ENCODE data around the gene CST3. TPM values are rescaled to one million over a fixed set of nuclear protein-coding genes. Genes with fewer than 3 reads are reported as not detected.
"Not testable (repeated sequence)": the region's sequence is repeated elsewhere in the genome, so short reads cannot be mapped to it uniquely, and the experiment has no call there.

CST3 gene
- not detected for total RNA-seq

DNA sequence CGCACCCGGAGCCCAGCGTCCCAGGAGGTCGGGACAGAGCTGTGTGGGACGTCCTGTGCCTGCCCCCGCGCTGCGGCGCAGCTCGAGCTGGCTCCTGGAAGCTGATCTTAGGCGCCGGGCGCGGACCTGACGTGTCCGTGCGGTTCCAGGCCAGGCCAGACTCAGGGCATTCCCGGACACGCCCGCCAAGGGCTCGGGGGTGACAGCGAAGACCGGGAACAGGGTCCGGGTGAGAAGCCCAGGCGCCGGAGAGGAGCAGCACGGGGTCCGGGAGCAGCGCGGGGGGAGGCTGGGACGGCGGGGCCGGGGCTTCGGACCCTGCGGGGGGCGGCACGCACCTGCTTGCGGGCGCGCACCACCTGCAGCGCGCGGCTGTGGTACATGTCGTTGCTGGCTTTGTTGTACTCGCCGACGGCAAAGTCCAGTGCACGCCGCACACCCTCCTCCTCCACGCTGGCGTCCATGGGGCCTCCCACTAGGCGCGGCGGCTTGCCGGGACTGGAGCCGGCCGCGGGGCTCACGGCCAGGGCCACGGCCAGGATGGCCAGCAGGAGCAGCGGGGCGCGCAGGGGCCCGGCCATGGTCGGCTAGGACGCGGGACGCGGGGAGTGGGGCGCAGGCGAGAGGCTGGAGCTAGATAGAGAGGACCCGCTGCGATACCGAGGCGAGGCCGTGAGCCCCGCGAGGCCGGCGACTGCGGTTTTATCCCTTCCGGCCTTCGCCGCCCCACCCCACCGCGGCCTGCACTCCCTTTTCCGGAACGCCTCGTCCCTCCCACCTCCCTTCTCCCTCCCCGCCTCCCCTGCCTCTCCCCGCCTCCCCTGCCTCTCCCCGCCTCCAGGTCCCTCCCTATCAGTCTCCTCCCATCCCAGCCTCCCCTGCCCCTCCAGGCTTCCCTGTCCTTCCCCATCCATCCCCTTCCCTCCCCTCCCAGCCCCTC is at the start of gene CST3:
Gene CST3 (minus strand): TSS at position 674 of the 940 bp plus-strand sequence. CDS start 93 bp downstream, at position 581.
- no peak for DNase-seq

DNA sequence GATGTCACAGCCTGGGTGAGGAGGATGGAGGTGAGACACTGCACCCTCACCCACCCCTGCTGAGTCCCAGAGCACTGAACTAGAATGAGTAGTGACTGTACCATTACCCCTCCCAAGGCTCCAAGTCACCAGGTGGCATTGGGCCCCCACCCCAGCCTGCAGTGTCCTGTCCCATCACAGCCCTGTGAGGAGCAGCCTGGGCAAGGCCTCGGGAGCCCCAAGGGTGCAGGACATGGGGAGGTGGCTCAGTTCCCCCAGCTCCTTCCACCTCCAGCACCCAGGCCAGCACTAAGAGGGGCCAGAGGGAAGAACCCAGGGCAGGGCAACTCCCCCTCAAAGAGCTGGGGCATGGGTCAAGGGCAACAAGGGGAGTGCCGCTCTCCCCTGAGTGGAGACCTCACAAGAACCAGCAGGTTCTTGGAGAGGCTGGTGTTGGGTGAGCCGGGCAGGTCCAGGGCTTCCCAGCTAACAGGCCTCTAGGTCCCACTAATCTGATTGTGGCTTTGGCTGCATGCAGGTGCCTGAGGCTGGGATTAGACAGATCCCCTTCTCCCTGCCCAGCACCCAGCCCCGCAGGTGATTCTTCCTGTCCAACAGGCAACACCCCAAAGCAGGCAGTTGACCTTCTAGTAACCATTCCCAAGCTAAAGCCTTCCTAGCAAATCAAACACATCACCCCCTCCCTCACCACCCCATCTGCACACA is 48.4 kb upstream of the CST3 start:
- no peak for DNase-seq

- DNase-seq: not testable (repeated sequence)
These were observed 47.8 kb upstream of the CST3 start for GRCh38 chr20:23685529-23685896.

DNA sequence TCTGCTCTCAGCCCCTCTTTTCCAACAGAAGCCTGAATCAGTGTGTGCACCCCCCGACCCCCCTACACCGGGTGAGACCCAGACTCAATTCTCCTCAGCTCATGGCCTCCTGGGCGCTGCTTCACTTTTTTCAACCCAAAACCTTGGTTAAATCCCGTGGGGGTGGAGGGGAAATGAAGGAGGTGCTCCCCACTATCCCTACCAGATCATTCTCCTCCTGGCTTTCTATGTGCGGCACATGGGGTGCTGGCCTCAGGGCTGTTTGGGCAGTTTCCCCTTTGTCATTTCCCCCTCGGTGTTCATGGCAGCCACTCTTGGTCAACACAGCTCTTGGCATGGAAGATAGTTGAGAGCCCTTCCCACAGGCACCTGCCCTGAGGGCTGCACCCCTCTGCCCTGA is 46.5 kb upstream of the CST3 start:
- no peak for DNase-seq

DNA sequence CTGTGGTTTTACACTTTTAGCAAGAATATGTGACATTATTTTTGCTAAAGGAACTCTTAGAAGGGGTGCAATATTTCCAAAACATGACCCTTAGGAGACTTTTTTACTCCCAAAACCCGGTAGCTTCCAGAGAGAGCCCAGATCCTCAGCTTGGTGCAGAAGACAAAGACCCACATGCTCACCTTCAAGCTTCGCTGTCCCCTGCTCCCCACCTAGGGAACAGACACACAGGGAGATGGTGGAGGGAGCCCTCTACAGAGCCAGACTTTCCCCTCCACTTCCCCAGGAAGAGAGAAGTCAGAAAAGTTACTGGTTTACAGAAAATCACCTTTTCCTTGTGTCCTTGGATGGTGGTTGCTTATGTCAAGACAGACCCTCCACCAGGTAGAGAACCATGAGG is 46.1 kb upstream of the CST3 start:
- DNase-seq: no peak

GRCh38 chr20:23683281-23683680 is 45.5 kb upstream of the CST3 start:
- DNase-seq: no peak

DNA sequence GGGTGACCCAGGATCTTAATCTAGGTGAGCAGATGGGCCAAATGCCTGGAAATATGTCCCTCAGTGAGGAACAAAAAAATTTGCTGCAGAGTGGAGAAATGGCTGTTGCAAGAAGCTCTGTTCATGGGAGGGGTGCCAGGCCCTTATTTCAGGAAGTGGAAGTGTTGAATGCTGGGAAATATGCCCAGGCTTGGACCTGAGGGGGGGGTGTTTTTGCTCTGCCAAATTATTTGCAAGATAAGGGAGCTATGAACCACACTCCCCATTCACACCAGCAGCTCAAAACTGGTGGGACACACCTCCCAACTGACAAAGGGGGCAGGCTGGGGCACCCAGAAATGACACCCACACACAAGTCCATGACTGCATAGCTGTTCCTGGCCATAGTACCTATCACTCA is 42.4 kb upstream of the CST3 start:
- DNase-seq: no peak

DNA sequence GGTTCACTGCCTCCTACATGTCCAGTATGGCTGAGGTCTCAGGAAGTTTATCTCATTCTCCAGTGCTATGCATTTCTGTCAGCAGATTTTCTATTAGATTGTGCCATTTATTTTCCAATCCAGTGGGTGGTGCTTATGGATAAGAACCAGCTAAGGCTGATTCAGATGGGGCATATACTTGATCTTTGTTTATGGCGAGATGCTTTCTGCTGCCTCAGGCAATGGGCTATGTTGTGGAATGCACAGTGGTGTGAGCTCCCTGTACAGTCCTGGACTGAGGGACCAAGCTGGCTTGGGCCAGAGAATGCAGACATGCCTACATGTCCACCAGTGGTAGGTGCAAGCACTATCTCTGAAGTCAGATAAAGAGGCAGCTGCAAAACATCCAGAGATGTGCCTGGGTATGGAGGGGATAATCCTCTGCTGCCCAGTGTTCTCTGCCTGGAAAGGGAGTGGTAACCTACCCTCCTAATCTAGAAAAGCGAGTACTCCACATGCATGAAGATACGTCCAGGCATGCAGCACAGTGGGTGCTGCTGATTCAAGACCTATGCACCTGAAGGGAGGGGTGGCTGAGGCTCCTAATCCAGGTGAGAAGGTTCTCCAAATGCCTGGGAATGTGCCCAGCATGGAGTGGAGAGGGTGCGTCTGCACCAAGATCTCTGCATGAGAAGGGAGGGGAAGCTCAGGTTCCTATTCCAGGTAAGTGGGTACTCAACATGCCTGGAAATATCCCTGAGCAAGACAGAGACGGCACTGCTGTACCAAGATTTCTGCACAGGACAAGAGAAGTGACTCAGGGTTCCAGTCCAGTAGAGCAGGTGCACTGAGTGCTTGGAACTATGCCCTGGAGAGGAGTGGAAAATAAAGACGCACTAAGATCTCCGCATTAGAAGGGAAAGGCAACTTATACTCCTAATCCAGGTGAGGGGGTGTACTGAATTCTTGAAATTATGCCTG is 41.7 kb upstream of the CST3 start:
- no peak for DNase-seq

DNA sequence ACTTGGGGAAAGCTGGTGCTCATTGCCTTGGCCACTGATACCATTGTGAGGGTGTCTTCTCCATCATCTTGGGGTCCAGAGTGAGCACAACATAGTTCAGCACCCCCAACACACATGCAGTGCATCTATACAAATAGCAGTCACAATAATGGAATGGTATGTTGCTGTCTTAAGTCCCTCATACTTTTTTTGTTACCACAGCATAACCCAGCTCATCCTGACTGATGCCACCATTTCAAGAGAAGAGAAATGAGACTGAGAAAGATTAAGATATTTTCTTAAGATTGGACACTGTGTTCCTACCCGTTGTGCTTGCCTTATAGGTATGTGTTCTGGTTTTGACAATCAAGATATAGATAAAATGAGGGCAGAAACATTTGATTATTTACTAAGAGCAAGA is 35.5 kb upstream of the CST3 start:
- DNase-seq: no peak

- DNase-seq: no peak
These were observed 34.4 kb upstream of the CST3 start for GRCh38 chr20:23672158-23672557.

- no peak for DNase-seq
These were observed 33.7 kb upstream of the CST3 start for GRCh38 chr20:23671479-23671878.

DNA sequence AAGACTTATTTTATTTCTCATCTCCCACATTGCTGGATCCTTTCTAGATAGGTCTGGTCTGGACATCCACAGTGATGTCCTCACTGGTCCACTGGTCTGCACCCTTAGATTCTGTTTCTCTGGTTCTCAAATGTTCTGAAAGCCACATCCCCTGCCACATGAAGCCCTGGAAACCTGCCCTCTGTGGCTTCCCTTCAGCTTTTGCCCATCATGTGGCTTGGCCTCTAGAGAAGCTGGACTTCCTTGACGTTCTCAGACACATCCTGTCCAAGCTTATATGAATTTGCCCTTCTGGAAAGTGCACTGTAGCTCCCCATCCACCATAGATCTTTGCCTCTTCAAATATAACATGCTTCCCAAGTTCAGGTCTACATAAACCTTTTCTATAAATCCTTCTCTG is 32.6 kb upstream of the CST3 start:
- no peak for DNase-seq

GRCh38 chr20:23669866-23670265 is 32.1 kb upstream of the CST3 start:
- DNase-seq: no peak

GRCh38 chr20:23669327-23669726 is 31.6 kb upstream of the CST3 start:
- DNase-seq: no peak

- DNase-seq: no peak
These were observed 30.8 kb upstream of the CST3 start for GRCh38 chr20:23668477-23668951.

DNA sequence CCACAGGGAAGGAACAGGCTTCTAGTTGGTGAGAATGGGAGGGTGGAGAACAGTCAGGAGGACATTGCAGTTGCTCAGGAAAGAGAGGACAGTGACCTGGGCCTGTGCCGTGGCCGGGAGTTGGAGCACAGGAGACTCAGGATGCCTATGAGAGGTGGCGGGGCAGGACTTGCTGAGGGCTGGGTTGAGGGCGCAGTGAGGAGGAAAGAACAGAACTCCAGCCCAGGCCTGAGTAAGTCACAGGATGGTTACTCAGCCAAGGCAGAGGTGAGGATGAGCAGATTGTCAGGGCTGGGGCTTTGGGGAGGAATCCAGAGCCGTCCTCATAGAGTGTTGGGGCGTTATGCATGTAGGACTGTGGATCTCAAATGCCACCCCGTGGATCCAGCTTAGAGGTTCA is 29.9 kb upstream of the CST3 start:
- DNase-seq: no peak

DNA sequence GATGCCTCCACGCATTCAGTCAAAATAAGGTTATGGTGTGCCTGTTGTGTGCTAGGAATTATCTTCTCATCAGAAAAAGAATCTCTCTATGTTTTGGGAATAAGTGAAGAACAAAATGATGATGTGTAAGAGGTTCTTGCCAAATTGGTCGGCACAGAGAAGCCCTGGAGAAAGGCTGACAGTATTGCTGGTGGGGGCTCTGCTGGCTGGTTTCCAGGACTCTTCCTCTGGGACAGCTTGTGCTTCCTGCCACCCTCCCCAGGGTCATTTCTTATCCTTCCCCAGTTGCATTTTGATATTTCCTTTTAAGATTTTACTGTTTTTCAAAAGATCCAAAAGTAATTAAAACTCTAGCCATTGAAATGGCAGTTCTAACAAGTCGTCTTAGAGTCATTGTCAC is 28.9 kb upstream of the CST3 start:
- DNase-seq: no peak

DNA sequence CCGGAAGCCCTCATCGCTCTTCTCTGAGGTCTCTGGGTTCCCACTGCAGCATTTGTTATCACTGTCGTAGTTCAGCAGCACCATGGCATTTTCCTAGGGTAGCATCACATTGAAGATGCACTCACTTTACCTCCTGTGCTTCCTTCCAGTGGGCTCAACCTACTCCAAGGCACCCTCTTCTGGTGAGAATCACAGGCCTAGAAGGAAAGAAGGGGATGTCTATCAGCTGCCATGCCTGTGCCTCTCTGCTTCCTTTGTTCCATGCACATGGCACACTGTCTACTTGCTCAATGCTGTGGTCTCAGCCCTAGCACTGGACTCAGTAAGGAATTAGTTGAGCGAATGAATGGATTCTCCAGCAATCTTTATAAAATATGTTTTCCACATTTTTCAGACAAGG is 28.4 kb upstream of the CST3 start:
- DNase-seq: no peak

GRCh38 chr20:23664954-23665353 is 27.2 kb upstream of the CST3 start:
- DNase-seq: no peak

- not testable (repeated sequence) for DNase-seq
These were observed 26.3 kb upstream of the CST3 start for GRCh38 chr20:23664046-23664445.

DNA sequence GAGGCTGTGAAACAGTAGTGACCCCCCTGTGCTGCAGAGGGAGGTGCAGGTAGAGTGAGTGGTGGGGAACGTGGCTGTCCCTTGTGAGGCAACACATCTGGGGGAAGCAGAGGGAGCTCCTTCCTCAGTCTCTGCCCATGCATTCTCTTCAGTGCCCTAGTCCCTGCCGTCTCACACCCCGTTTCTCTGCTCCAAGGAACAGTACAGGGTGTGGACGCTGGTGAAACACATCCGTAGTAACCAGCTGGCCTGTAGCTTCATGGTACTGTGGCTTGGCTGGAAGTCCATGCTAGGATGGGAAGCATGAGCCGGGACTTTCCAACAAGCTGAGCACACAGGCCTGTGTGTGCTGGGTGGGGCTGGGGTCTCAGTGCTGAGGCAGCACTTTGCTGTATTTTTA is 25.4 kb upstream of the CST3 start:
- DNase-seq: no peak

GRCh38 chr20:23662276-23662870 is 24.6 kb upstream of the CST3 start:
- no peak for DNase-seq
